OCI-LY1 (cell line): ENCODE measurements around the gene DUOXA1.

Experiments used
- CTCF ChIP-seq: fragments of 200-600 bp; sonication (generic), shearing (Covaris generic); IDR thresholded peaks from 2 replicates; pipeline ENCODE4 v1.5.1; 2017; ENCODE audit warnings: mild to moderate bottlenecking, antibody characterized with exemption, low read length, moderate library complexity, mixed read lengths
- EZH2 ChIP-seq: fragments of 200-600 bp; sonication (generic), shearing (Covaris generic); IDR thresholded peaks from 2 replicates; pipeline ENCODE4 v1.8.0; 2017; ENCODE audit warnings: borderline replicate concordance, mixed run types, mild to moderate bottlenecking, antibody characterized with exemption, low read length, moderate library complexity, mixed read lengths

GRCh38 chr15:45116482-45117307 is 13.0 kb downstream of the DUOXA1 start:
- TF ChIP-seq CTCF, result no peak
- no peak for TF ChIP-seq EZH2
